NCI-H774 (cell line): Measurements from ENCODE around the gene FAM174C.

Experiments
- DNase-seq: peaks from one replicate; lab custom pipeline; 2025; lab: John Stamatoyannopoulos, UW

Gene FAM174C

DNA sequence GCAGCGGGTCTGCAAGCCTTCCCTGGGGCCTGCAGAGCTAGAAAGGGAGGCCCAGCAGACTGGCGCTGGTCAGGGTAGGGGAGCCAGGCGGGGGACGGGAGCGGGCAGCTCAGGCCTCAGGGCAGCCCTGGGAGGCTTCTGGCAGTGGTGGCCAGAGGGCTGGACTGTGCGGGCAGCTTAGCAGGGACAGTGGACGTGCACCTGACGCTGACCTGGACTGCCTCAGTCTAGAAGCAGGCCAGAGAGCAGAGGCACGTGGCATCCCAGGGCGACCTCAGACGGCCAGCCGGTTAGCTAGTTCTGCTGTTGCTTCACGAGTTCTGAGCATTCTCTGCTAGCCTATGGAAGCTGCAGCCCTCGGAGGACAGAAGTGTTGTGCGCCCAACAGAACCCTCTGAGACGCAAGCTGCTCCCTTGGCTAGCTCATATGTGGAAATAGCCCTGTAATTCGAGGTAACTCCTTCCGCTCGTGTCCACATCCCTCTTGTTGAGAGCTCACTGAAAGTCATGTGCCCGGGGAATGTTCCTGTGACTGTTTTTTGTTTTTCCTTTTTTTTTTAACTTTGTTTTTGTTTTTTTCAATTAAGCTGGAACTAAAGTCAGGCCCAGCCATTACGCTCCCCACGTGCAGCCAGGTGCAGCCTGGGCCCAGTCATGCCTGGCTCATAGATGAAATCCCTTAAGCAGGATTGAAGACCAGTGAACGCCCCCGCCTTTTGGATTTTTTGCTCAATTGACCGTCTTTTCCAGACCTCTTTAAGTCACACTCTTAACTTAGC, 1.9 kb upstream of the FAM174C start:
- no peak for DNase-seq

DNA sequence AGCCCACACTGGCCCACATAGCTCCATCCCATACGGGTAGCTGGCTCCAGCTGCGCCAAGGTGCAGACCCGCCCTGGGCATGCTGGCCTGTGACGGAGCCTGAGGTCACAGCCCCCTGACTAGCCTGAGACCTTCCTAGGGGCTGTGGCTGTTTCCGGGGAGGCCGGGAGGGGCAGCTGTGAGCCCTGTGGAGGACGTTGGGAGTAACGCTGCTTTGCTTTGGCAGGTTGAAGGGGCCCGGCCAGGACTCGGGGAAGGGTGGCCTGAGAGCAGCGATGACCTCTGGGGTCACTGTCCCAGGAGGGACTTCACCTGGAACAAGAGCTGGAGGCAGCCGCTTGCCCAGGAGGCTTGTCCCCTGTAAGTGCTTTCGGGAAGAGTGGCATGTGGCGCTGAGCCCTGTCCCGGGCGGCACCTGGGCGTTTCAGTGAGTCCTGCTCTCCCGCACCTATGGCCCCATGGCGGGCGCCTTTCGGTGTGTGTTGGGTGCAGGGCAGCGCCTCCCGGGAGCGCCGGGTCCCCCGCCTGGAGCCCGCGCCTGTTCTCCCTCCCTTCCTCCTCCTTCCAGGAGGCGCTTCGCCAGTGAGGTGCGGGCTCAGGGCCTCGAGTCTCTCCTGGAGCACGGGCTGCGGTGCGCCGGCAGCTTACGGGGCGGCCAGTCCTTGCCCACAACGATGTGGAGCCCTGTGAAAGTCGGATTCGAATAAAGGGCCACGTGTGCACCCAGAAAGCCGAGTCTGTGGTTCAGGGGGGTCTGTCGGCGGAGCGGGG, 1.1 kb upstream of the FAM174C start:
- DNase-seq = no peak

DNA sequence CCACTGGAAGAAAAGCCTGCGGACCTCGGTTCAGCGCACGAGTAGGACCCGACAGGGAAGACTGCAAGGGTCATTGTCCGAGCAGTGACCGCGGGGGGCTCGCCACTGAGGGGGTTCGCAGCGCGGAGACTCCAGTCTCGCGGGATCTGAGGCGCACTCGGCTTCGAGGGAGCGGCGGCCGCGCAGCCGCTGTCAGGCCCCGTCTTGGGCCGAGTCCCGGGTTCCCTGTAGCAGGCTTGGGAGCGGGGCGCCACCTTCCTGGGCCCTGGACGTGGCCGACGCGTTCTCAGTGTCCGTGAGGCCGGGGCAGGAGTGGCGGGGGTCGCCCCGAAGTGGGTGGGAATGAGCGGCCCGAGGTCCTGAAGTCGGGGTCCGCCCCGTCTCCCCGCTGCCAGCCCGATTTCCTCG, 474 bp upstream of the FAM174C start:
- no peak for DNase-seq

DNA sequence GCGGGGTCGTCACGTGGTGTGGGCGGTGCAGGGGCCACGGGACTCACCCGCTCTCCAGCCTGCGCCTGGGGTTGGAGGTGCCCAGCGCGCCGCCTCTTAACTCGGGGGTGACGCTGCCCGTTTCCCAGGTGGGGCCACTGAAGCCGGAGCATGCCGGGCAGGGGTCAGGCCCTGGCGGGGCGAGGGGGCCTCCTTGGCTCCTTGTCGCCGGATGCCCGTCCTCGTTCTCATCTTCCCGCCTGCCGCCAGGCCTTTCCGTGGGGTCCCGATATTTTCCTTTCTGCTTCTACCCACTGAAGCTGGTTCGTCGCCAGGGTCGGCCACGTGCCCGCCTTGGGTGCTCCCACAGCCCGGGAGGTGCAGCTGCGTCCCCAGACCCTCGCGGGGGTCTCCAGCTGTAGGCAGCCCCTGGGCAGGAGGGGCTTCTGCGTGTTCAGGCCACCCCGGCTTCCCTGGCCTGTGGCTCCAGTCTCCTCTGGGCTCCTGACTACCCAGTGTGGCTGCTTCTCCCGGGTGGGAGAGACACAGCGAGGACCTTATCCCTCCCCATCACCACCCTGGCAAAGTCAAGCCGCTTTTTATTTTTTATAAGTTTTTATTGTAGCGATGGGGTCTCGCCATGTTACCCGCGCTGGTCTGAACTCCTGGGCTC, 772 bp downstream of the FAM174C start:
- DNase-seq = no peak

DNA sequence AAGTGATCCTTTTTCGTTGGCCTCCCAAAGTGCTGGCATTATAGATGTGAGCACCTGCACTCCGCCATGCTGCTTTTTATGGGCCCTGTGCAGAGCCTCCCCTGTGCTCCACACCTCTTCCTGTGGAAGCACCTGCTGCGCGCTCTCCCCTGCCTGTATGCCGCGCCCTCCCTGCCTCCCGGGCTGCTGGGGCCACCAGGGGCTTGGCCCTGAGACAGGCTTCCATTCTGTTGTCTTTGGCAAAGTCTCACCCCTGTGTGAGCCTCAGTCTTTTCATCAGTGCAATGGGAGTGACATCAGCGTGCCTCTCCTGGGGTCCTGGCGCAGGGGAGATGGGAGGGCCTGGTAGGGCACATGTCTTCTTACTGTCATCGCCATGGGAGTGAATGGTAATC, 1.3 kb downstream of the FAM174C start:
- no peak for DNase-seq

DNA sequence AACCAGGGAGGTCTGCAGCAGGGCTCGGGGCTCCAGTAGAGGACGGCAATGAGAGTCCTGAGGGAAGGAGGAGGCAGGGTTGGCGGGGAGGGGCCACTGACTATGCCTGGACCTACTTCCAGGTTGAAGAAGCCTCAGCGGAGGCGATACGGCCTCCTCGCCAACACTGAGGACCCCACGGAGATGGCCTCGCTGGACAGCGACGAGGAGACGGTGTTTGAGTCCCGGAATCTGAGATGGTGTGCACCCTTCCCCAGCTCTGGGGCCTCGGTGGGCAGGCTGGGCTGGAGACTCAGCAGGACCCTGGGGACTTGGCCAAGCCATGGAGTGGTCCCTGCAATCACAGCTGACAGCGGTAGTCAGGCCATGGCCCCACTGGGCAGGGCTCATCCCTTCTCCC, 1.7 kb downstream of the FAM174C start:
- no peak for DNase-seq

DNA sequence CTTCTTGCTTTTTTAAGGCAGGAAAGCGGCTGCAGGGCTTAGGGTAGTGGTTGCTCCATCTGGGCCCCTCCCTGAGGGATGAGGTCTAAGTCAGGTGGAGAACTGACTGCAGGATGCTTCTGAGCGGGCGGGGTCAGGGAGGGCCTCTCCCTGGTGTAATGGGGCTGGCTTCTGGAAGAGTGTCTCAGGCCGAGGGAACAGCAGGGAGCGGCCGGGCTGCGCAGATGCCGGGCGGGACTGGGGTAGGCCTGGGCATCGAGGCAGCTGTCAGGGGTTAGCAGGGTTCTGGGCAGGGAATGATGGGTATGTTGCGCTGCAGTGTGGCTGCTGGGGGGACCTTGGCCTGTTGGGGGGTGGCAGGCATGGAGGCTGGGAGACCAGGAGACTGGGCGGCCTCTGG, 2.7 kb downstream of the FAM174C start:
- no peak for DNase-seq

DNA sequence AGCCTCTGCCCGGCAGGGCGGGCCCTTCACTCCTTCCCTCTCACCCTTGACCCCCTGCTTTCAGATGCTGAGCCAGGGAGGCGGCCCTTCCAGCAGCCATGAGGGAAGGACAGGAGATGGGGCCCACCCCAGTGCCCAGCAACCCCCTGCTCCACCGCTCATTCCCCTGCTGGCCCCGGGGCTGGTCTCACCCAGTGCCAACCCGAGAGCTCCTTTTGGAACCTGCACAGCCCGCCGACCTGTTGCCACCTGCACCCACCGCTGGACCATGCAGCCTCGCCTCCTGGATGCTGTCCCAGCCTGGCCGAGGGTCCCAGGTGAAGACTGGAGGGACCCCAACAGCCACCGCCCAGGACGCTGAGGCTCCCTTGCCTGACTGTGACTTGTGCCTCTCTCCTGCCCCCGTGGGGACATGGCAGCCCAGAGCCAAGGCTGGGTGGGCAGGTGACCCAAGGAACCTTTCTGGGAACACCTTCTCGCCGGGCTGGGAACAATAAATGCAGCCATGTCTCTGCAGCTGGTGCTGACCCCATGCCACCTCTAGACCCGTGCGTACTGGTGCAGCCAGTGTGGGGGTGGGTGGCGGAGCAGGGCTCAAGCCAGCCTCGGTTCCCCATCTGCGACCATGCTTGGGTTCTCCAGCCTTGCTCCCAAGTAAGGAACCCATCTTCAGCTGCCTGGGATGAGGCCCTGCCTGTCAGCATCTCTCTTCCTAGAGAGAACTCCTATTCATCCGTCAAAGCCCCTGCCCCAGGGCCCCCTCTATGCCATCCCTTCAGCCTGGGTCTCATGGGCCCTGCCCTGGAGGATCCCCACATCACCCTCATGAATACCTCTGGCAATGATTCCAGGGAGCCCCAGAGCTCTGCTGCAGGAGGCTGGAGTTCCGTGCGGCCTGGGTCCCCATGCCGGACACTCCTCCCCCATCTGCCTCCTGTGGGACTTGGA, 3.7 kb downstream of the FAM174C start:
- DNase-seq = no peak

DNA sequence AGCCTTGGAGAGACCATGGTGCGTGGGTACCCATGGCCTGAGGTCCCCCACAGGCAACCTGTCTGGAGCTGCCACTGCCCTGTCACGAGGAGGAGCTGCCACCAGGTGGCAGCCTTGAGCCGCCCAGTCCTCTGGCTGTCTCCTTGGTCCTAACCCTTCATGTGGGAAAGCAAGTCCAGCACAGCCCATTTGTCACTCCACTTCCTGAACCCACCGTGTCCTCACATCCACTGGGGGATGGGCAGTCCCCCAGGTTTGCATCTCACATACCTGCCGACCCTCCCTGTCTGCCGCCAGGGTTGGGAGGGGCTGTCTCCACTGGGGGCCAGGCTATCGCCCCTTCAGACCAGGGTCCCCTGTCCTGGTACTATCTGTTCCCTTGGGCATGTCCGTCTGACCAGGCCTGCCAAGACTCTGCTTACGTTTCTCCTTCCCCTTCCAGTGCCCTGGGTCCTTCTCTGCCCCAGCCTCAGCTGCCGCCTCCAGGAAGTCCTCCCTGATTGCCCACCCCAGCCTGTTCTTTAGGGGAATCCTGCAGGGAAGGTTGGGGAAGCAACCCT, 4.5 kb downstream of the FAM174C start:
- DNase-seq = peak; percentile 66

DNA sequence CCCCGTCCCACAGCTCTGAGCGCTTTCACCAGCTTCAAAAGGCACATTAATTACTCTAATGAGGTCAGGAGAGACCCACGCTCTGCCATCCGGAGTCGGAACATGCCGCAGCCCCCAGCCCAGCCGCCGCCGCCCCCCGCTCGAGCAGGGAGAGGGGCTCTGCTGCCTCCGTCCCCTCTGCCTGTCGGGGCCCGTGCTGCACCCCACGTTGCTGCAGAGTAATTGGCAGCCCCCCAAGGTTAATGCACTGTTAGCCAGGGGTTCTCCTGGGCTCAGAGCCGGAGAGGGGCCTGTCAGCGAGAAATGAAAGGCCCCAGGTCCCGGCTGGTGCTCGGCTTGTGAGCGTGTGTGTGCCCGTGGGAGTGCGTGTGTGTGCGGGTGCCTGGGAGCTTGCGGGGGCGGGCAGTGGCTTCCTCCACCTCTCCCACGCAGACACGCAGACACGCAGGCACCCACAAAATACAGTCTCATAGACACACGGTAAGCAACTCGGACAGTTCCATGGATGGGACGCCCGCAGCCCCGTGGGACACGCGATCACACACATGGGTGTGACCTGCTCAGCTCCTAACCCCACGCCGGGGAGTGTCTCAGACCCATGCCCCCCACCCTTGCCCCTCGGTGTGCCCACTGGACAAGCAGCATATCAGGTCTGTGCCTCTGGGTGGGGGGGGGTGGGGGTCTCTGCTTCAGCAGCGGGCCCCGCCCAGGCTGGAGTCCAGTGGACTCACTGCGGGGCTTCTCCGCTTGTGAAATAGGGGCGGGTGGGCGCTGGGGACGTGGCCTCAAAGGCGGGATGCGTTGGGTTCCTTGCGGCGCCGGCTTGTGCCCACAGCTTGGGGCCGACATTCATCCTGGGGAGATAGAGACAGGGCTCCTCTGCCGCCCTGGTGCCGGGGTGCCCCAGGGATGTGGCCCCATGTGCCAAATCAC, 5.6 kb downstream of the FAM174C start:
- DNase-seq = no peak

DNA sequence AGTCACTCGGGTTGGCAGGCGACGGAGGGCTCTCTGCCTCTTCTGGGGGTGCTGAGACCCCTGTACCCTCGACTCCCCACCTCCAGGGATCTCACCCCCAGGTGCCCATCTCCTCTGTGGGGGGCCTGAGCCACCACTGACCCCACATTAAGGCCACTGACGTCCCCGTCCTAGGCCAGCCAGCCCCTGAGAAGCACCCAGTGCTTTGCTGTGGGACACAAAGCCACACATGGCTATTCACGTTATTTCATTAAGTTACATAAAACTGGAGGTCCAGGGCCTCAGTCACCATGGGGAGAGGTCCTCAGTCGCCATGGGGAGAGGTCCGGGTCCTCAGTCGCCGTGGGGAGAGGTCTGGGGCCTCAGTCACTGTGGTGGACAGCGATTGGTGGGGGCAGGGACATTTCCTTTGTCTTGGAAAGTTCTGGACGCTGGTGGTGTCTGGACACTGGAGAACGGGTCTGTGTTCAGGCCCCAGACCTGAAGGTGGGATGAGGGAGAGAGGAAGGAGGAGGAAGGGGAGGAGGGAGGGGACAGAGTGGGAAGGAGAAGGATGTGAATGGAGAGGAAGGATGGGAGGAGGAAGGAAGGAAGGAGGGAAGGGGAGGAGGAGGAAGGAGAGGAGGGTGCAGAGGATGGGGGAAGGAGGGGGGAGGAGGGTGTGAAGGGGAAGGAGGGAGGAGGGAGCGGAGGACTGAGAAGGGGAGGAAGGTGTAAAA, 6.4 kb downstream of the FAM174C start:
- DNase-seq = no peak

DNA sequence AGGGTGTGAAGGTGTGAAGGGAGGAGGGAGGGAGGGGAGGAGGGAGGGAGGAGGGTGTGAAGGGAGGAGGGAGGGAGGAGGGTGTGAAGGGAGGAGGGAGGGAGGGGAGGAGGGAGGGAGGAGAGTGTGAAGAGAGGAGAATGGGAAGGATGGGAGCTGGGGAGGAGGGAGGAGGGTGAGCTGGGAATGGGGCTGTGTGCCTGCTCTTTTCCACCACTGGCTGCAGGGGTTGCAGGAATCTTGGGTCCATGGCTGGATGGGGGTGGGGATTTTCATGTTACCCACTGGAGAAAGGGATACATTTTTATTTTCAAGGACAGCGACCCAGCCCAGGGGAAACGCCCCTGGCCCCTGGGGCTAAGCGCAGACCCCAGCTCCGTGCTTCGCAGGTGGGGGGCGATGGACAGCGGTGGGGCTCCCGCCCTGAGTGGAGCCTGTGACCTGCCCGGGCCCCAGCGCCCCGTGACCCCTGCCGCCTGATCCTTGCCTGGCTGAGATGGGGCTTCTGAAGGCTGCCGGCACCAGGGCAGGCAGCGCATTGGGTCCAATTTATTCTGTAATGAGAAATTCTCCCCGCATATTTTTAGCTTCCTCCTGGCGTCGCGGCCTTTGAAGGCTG, 7.4 kb downstream of the FAM174C start:
- no peak for DNase-seq

DNA sequence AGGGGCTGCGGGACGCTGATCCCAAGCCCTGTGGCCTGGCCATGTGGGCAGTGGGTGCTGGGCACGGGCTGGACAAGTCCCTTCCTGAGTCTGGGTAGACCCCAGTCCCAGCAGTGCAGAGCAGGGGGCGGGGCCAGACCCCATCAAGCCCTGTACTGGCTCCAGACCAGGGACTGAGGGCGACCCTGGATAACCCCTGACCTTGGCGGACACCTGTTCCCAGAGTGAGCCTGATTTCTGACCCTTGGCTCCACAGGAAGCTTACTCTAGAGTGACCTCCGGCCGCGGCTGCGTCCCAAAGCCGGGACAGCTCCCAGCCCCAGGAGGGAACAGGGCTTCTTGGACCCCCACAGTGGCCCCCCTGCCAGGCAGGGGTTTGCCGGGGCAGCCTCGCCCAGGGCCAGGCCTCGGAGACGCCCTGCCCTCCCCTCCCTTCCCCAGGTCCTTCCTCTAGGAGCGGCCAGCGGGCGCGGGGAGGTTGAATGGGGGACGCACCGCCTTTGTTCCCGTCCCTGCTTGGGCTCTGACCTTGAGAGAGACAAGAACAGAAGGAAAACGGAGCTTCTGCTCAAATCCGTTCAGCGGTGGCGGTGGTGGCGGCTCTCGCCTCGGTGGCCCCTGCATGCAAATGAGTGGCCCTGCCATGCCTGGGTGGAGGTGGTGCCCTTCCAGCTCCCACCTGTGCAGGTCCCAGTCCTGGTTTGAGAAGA, 8.0 kb downstream of the FAM174C start:
- no peak for DNase-seq

DNA sequence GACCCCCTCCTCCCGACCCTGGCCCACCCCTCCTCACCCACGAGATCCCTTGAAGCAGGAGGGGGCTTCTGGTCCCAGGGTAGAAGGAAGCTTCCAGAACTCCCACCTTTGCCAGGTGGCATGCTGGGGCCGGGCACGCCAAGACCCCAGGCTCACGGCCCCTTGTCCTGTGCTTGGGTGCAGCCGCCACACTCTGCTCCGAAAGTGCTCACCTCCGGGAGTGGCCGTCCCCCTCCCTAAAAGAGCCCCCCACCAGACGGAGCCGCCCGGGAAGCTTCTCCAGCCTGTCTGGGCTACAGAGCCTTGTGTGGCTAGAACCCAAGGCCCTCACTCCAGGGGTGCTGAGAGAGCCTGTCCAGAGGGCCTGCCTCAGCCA, 8.6 kb downstream of the FAM174C start:
- no peak for DNase-seq

DNA sequence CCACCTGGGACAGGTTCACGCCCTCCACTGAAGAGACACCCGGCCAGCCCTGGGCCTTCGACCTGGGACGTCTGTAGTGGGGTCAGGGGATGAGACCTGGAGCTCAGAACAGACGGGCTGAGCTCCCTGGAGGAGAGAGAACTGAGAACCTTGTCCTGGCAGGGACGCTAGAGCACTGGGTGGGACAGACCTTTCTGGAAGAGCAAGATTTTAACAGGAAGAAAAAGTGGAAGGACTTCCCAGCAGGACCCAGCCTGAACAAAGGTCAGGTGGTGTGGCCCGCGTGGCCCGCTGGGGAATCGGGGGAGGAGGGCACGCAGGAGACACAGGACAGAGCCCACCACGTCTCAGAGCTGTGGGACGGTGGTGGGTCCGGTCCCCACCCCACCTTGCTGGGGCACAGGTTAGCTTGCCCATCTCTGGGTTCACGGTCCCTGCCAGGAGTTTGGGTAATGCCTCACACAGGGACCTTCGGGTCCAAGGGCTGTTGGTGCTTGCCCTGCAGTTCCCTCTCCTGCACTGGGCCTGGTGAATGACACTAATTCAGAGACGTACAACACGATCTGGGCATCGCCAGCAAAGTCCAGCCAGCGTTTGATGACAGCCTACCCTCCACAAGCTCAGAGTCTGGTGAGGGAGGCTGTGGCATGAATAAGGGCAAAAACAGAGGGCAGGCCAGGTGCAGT, 9.1 kb downstream of the FAM174C start:
- DNase-seq = no peak

DNA sequence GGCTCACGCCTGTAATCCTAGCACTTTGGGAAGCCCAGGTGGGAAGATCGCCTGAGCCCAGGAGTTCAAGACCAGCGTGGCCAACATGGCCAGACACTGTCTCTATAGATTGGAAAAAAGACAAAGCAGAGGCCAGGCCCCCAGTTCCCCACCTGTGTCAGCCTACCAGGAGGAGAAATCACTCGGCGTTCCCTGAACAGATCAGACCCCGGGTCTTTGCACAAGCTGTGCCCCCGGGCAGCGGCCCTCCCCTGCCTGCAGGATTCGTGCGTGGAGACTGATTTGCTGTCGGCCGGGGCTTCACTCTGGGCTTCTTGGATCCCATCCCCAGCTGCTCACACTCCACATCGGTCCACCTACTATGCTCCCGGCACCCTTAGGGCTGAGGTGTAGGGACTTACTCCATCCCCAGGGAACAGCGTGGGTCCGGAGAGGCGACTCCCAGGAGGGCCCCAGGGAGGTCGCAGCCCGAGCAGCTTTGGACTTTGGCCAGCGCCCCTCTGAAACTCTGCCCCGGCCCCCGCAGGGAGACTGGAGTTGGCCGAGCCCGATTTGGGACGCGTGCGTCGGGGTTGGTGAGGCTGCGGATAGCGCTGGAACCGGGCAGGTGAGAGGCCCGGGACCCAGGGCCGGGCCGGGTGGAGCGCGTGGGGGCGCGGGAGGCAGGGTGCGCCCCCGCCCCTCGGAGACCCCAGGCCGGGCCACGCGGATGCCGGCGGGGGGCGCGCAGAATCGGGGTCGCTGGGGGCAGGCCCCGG, 9.8 kb downstream of the FAM174C start:
- no peak for DNase-seq

DNA sequence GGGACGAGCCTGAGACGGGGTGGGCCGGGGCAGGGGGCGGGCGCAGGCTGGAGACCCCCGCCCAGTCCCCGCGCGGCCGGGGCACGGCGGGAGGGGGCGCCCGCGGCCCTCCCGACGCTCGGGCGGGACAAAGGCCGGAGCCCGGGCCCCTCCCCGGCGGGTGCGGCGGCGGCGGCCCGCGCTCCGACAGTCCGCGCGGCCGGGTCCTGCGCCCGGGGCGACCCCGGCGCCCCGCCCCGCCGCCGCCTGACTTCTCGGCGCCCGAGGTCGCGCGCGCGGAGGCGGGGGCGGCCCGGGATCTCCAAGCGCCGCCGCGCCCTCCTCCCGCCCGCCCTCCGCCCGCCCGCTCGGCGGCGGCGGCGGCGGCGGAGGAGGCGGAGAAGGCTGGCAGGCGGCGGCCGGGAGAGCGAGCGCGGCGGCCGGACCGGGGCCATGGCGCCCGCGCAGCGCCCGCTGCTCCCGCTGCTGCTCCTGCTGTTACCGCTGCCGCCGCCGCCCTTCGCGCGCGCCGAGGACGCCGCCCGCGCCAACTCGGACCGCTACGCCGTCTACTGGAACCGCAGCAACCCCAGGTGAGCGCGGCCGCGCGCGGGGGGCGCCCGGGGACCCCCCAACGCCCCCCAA, 10.5 kb downstream of the FAM174C start, which contains the start of gene EFNA2:
EFNA2 (plus strand) TSS at position 137 of the 624 bp plus-strand sequence; CDS start at position 433, 296 bp downstream.
- no peak for DNase-seq
